ENCODE measurements around the gene KXD1.

The KXD1 gene

DNA sequence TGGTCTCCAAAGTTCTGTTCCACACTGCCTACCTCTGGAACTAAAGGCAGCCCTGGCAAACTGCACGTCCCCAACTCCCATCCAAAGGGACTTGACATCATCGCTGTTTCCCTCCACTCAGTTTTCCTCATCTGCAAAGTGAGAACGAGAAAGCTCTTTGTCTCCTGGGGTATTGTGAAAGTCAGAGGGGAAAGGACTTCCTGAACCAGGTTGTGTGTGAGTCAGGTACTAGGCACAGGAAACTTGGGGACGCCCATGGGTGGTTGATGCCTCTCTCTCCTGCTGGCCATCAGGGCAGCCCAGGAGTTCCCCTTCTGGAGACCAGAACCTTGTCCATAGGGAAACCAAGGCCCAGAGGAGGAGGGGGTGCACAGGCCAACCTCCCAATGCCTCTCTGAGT is 44.2 kb downstream of the KXD1 start:
- DNase-seq (ENCODE audit: low read depth) = no peak

DNA sequence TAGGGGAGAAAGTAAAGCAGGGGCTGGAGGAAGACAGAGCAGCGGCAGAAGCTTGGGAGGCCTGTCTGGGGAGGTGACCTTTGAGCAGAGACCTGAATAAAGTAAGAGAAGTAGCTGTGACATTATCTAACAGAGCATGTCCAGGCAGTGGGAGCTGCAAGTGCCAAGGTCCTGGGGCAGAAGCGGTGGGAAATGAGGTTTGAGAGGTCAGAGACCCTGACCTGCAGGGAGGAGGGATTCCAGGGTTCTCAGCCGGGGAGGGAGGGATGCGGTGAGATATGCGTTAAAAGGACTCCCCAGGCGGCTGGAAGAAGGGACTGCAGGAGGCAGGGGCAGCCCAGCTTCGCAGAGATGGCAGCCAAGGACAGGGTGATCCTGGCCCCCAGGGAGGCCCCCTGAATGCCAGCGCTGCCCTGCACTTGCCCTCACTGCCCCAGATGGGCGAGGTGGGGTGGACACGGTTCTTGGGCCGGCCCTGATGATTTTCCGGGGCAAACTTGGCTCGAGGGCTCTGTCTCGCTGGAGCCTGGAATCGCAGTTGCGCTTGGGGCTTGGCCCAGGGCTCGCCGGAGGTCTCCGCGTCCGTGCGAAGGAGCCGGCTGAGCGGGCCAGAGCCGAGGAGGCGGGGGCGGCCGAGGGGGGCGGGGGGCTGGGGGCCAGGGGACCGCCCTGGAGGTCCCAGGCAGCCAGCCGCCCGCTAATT is 45.7 kb downstream of the KXD1 start:
- DNase-seq (ENCODE audit: low read depth) = no peak

DNA sequence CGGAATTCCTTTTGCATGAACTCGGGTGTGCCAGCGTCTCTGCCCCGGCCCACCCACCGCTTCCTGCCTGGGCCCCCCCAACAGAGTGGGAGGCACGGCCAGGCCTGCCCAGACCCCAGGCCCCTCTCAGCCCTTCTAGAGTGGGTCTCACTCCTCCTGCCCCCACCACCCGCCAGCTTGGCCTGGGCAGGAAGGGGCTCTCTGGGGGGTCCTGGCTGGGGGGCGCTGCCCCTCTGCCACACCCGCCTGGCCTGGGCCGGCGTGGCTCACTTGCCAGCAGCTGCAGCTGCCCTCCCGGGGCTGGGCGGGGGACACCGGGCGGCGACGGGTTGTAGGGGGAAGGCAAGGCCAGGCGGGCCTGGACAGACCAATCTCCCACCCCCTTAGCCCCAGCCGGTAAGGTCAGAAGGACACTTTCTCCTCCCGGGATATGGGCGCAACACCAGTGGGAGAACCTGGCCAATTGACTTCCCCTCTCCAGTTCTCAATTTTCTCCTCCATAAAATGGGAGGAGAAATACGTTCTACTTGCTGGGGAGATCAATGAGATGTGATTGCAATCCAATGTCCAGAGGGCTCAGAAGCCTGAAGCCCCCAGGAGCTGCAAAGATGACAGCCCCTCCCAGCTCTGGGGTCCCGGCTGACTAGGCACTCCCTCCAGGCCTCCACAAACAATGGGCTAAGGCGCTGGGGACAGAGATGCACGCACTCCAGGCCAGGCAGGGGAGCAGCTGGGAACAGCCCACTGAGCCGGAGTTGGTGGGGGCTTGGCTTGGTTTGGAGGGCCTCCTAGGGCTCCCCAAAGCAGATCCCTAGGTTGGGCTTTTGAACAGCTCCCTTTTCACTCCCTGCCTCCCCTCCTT is 46.5 kb downstream of the KXD1 start:
- DNase-seq (ENCODE audit: low read depth) = no peak

DNA sequence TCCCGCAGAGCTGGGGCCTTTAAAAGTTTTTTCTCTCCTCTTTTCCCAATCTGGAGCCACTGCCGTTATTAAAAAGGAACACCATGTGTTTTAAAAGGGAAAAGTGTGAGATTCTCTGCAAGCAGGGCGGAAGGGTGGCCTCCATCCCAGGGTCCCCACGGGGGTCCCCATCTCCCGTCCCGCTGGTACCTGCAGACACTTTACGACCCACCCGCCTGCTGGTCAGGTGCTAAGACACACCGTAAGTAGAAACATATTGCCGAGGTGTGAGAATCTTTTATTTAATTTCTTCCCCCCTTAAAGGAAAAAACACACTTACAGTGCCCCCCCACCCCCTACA is 47.1 kb downstream of the KXD1 start:
- no peak for DNase-seq (ENCODE audit: low read depth)

DNA sequence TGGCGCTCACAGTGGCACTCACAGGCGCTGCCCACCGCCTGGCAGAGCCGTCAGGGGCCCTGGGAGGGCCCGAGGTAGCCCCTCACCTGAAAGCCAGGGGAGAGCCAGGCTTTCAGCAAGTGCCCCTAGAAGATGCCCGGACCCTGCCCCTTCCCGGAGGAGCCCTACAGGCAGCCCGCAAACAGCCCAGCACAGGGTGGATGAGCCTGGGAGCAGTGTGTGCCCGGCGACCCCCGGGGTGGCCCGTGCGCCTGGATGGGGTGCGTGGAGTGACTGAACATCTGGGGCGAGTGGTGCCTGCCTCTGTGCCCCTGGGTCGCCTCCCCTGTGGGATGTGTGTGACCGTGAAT is 47.5 kb downstream of the KXD1 start:
- no peak for DNase-seq (ENCODE audit: low read depth)

DNA sequence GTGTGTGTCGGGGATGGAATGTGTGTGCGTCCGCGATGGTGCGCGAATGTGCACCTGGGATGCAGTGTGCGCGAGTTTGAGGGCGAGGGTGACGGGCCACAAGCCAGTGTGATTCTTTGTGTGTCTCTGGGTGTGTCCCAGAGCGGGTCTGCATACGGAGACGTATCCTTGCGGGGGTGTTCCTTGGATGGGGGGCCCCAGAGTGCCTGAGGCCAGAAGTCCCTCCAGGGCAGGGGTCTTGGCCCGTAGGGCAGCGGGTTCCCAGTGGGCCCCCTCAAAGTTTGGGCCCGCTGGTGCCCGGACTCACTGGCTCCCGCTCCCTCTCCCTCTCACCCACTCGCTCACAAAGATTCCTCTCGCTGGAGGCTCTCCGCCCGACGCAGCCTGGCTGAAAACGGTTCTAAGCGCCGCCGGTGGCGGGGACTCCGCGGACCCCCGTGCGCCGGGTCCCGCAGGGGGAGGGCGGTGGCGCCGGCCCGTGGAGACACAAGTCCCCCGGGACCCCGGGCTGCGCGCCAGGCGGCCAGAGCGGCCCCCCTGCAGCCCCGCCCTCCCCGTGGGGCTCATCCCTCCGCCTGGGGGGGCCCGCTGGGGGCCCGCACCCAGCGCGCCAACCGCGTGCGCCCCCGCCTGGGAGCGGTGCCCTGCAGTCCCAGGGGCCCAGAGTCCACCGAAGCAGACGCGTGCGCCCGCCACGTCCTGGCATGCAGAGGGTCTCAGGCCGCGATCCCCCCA is 48.0 kb downstream of the KXD1 start:
- DNase-seq (ENCODE audit: low read depth) = no peak

DNA sequence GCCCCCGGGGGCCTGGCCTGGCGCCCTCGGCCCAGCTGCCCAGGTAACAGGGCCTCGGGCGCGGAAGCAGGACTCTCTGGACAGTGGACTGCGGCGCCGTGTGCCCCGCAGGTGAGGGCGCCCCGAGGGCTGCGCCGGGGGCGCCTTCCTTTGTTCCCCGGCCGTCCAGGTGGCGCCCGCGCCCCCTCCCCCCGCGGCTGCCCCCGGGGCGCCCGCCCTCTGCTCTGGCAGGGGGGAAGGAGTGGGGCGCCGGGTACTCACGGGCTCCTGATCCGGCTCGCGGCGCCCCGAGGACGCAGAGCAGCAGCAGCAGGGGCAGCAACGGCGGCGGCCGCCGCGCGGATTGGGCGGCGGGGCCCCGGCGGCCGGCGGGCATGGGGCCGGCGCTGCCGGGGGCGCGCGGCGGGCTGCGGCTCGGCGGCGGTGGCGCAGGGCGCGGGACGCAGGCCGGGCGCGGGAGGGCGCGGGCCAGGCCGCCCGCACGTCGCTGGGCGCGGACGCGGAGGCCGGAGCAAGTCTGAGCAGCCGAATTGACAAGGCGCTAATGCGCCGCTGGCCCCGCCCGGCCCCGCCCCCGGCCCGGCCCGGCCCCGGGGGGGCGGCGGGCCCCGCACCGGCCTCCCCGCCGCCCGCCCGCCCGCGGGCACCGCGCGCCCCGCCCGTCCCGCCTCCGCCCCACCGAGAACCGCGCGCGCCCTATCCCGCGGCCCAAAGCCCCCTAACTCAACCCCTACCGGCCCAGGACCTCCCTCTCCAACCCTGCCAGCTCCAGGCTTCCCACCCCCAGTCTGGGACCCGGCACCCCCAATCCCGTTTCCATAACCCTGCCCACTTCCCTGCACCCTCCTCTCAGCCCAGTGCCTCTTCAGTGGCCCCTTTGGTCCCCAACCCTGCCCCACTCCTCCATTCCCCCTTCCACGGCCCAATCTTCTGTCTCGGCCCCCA is 48.9 kb downstream of the KXD1 start, which contains the start of gene CRLF1:
TSS of gene CRLF1 (minus strand) at position 519 of the 945 bp plus-strand sequence. CDS start at position 376, 143 bp downstream.
- no peak for DNase-seq (ENCODE audit: low read depth)

DNA sequence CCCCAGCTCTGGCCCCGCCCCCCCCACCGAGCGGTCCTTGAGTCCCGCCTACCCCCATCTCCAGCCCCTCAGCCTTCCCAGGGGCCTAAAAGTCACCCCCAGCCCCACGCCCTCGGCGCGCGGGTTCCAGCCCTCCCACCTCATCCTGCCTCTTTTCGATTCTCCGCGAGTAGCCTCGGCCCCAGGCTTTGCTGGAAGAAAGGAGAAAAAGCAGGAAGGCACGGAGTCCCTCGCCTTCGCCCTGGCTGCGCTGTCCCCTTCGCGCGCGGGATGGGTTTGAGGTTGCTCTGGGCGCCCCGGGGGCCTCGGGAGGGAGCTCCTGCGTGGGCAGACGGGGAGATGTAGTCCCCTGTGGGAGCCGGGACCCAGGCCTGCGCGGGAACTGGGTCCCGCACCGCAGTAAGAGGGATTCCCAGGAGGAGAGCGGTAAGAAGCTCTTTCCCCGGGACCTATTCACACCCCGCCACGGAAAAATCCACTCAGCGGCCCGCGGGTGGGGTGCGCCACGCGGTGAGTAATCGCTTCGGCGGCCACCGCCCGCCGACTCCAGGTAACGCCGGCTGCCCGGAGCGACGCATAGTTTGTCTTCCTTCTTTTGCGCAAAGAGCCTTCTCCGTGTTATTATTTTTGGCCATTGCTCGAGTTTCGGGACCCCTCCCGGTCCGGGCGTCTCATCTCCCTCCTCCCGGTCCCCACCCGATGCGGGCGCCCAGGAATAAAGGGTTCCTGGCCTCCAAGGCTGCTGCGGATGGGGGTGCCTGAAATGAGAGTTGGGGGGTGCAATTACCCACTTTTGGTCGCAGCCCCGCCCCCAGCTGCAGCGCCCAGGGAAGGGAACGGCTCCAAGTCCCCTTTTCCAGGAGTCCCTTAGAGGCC is 49.8 kb downstream of the KXD1 start:
- DNase-seq (ENCODE audit: low read depth) = no peak

DNA sequence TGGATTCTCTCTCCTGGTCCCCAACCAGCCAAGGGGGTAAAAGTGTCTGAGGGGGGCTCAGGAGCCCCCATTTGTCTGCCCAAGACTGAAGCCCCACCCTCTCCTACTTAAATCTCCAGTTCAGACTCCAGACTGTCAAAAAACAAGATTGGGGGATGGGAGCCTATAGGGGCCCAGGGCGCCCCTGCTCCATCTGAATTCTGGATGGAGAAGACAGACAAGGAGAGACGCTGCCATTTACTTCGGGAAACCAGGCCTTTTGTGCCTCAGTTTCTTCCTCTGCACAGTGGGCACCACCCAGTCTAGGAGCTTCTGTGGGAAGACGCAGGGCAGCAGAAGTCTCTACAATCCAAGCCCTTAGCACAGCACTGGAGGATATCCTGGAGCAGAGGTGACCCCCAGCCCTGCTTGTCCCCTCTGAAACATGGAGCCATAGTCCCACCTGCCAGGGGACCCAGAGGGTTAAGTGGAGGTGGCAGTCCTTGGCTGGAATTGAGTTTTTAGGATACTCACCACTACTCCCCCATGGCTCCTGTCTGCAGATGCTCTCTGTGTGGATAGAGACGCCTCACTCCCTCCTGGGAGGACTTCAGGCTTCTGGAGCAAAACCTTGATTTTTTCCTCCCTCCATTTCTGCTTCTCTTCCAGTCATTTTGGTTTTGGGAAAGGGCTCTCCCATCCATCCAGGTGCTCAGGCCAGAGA is 50.6 kb downstream of the KXD1 start:
- DNase-seq (ENCODE audit: low read depth) = no peak

DNA sequence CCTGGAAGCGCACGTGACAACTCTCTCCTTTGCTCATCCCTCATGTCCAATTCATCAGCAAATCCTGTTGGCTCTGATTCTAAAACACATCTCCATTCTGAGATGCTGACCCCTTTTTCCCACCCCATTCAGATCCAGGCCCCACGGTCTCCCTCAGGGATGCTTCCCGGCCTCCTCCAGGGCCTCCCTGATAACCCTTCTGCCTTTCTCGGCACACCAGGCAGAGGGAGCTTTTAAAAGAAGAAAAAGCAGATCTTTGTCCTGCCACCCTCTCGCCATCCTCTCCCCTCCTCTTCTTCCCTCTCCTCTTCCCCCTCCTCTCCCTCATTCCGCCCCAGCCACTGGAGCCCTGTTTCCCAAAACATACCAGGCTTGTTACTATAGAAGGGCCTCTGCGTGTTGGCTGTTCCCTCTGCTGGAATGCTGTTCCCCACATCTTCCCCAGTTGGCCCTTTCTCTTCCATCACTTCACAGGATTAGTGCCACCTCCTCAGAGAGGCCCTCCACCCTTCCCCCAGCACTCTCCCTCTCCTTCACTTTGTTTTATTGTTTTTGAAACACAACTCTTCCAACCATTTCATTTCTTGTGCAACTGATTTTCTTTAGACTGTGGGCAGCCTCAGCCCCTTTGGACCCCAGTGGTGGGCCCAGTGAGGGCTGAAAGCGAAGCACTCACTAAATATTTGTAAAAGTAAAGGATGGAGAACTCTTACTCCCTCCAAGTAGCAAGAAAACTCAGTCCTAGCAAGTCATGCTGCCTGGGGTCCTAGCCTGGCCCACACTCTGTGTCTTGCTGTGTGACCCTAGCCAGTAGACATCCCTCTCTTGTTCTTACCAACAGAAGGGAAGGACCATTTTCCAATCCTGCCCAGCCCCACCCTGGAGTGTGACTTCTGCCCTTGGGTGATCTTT is 51.4 kb downstream of the KXD1 start:
- no peak for DNase-seq (ENCODE audit: low read depth)

DNA sequence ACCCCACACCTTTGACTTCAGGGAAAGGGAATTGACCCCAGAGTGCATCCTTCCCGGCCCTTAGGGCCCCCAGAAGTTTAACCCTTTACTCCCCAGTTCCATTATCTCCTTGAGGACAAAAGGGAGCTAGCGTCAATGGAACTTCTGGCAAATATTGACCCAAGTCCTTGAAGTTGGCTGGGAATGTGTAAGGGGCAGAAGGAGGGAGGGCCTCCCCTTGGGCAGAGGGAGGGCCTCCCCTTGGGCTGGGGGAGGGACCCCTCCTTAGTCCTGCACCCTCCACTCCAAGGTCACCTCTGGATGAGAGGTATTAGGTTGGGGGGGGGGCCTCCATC is 52.0 kb downstream of the KXD1 start:
- DNase-seq (ENCODE audit: low read depth) = no peak

DNA sequence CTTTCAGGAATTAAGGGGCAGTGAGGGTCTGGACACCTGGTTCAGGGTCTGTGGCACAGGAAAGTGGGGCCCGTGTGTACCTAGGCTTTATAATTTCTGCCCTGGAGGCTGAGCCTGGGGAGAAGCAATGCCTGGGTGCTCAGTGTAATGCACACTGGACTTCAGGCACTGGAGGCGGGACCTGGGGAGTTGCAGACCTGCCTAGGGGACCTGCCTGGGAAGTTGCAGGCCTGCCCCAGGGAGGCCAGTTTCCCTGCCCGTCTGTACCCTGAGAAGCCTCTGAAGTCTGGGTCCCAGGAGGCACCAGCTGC is 52.5 kb downstream of the KXD1 start:
- no peak for DNase-seq (ENCODE audit: low read depth)

DNA sequence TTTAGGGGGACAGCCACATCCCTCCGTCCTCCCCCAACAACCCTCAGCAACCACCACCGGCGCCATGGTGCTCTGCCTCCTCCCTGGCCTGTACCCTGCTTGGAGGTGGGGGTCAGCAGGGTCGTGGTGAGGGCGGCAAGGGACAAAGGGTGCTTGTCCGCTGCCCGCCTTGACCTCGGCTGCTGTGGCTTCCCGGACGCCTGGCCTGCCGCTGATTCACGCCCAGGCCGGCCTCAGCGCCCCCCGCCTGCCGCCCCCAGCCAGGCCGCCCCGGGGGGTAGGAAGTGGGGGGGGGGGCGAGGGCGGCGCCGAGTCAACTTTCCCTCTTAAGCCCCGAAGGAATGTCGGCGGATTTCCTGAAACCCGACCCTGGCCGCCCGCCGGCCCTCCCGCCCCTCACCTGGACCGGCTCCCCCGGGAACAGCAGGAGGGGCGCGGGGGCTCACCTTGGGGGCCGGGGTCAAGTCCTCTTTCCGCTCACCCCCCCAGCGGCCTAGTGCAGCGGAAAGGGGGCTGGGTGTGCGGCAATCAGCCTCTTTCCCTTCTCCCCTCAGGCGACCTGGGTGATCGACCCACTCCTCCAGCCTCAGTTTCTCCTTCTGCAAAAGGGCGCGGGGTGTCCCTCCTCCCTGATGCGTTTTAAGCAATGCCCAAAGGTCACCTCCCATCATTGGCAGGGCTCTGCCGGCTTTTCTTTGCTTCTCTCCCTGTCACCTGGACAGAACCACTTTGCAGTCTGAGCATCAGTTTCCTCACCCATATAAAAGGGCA is 53.1 kb downstream of the KXD1 start:
- no peak for DNase-seq (ENCODE audit: low read depth)

DNA sequence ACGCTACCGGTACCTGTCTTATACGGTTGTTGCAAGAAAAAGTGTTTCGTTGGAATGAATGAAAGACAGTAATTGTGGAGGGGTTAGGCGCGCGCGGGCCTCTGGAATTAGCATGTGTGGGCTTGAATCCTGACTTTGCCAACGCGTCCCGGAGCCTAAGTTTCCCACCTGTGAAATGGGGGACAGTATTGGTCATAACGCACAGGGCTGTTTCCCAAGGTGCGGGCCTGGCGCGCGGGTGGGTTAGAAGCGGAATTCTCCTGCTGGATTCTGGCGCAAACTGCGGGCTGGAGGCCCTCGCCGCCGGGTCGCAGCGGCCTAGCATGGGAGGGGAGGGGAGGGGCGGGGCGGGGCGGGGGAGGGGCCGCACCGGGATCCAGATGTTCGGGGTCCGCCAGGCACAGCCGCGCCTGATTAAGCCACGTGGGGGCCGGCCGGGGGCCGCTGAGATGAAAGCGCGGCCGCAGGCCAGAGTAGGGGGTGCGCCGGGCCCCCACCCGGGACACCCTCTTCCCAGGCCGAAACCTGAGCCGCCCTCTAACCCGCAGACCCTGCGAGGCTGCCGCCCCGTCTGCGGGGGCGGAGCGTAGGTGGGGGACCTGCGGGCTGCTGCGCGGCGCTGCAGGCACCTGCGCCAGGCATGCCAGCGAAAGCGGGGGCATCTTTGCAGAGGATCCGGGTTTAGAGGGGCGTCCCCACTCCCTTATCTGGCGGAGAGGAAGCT is 53.8 kb downstream of the KXD1 start:
- DNase-seq (ENCODE audit: low read depth) = no peak

DNA sequence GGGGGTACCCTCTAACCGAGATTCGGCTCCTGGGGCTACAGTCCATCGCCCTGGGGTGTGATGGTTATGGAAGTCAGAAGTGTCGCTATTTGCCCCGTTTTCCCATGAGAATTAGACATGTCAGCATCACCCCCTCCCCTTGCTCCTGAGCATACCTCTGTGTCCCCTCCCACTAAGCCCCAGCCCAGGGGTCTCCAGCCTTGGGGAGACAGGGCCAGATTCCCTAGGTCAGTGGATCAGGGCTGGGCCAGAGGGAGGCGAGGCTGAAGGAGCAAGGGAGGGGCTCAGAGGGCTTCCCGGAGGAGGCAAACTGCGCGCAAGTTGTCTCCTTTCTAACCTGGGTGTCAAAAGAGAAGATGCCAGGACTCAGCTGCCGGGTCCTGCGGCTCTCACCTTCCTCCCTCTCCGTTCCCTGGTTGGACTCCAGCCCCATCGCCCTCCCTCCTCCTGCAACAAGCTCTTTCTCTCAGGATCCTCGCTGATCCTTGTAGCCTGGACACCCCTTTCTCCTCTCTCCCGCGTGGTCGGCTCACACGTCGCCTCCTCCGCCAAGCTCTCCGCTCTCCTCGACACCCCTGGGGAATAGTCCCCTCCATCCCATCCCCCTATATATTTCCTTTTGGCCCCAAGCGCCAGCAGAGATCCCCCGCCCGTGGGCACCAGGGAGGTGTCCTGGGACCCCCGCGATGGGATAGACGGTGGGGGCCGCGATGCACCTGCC is 54.5 kb downstream of the KXD1 start:
- DNase-seq (ENCODE audit: low read depth) = no peak

DNA sequence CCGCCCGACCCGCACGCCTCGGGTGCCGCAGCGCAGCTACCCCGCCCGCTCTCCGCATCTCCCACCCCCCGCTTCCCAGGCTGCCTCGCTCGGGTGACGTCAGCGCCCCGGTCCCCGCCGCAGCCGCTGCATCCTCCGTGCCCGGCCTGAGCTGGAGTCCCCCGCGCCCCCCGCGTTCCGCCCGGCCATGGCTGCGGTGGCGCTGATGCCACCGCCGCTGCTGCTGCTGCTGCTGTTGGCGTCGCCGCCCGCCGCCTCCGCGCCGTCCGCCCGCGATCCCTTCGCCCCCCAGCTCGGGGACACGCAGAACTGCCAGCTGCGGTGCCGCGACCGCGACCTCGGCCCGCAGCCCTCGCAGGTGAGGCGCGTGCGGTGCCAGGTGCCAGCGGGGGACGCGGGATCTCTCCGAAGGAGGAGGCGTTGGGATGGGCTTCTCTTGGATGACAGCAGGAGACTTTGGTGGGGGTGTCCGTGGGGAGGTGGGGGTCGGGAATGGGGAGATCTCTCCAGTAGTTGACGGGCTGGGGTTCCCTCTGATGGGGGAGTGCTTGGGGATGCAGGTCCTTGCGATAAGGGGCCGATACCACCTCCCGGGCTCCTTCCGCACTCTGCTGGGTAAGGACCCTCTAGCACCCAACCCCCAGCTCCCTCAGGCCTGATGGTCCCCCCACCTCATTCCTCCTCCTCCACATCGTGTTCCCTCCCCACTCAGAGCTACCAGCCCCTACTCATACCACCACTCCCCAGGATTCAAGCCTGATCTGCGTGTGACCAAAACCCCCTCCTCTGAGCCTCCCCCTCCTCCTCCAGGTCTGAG is 55.3 kb downstream of the KXD1 start, which contains the start of gene TMEM59L:
TSS of gene TMEM59L (plus strand) at position 99 of the 817 bp plus-strand sequence. CDS start at position 188, 89 bp downstream.
- DNase-seq (ENCODE audit: low read depth) = no peak
